GM18907 (cell line): ENCODE results near the gene GPATCH2.

Source experiments
- ATAC-seq: cut with Tn5 transposase; IDR thresholded peaks from one replicate; pipeline ENCODE4 v1.9.1; 2021; ENCODE audit warnings: mild to moderate bottlenecking, moderate library complexity; ENCODE audit not compliant: unreplicated experiment

GPATCH2 gene

DNA sequence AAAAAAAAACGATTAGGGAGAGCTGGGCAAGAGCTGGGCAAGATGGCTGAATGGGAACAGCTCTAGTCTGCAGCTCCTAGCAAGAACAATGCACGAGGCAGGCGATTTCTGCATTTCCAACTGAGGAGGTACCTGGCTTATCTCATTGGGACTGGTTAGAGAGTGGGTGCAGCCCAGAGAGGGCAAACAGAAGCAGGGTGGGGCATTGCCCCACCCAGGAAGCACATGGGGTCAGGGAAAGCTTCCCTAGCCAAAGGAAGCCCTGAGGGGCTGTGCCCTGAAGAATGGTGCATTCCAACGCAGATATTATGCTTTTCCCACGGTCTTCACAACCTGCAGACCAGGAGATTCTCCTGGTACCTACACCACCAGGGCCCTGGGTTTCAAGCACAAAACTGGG, 251.6 kb downstream of the GPATCH2 start:
- no peak for ATAC-seq
